K562 (cell line): ENCODE results near the gene UBE2J2. TPM values are rescaled to one million over a fixed set of nuclear protein-coding genes. Genes with fewer than 3 reads are reported as not detected.

Experiments
- ATF1 ChIP-seq, 2 experiments: fragments of 450-650 bp in 1 of 2; IDR thresholded peaks; 2 replicates each; pipeline ENCODE4 v1.6.1; 2016; ENCODE audit warnings: missing compliant biosample characterization in 1 of 2, missing genetic modification characterization in 1 of 2
- EP400 ChIP-seq: fragments of 450-650 bp; IDR thresholded peaks from 2 replicates; pipeline ENCODE4 v1.6.1; 2017; ENCODE audit warnings: antibody characterized with exemption, mild to moderate bottlenecking, moderate library complexity
- ETS2 ChIP-seq: IDR thresholded peaks from 2 replicates; pipeline ENCODE4 v1.6.1; 2016; ENCODE audit warnings: borderline replicate concordance, missing genetic modification characterization, mild to moderate bottlenecking, moderate library complexity, missing compliant biosample characterization; ENCODE audit not compliant: poor library complexity, severe bottlenecking
- FOXK1 ChIP-seq: sonication (generic); formaldehyde crosslinking; IDR thresholded peaks from 2 replicates; pipeline ENCODE4 v1.8.0; 2022; ENCODE audit warnings: missing genetic modification reagents, mild to moderate bottlenecking, borderline replicate concordance
- GABPB1 ChIP-seq: sonication (generic); formaldehyde crosslinking; IDR thresholded peaks from 2 replicates; pipeline ENCODE4 v1.8.0; 2022; ENCODE audit warnings: mild to moderate bottlenecking, missing genetic modification reagents
- HNRNPUL1 ChIP-seq: fragments of 200-400 bp; formaldehyde crosslinking; IDR thresholded peaks from 2 replicates; pipeline ENCODE4 v1.6.1; 2017; ENCODE audit warnings: low read length
- JUNB ChIP-seq: fragments of 450-650 bp; formaldehyde crosslinking; conservative IDR thresholded peaks from 2 replicates; pipeline ENCODE4 v1.4.0; 2020; ENCODE audit warnings: mild to moderate bottlenecking
- MTA3 ChIP-seq: fragments of 450-650 bp; formaldehyde crosslinking; IDR thresholded peaks from 2 replicates; pipeline ENCODE4 v1.6.1; 2017; ENCODE audit warnings: mild to moderate bottlenecking, borderline replicate concordance
- MXI1 ChIP-seq: IDR thresholded peaks from 2 replicates; pipeline ENCODE4 v1.6.1; 2011; ENCODE audit warnings: low read depth, mild to moderate bottlenecking, improper control_type of control experiment, low read length
- PHB ChIP-seq: fragments of 250-450 bp; sonication (Bioruptor Pico); IDR thresholded peaks from 2 replicates; pipeline ENCODE4 v1.5.0; 2021
- PHF20 ChIP-seq: fragments of 450-650 bp; IDR thresholded peaks from 2 replicates; pipeline ENCODE4 v1.6.1; 2018; ENCODE audit not compliant: partially characterized antibody
- RAD21 ChIP-seq, 2 experiments: fragments of 250-450 bp in 1 of 2; fragments of 450-650 bp in 1 of 2; sonication (Bioruptor Pico) in 1 of 2; formaldehyde crosslinking in 1 of 2; IDR thresholded peaks in 1 of 2; conservative IDR thresholded peaks in 1 of 2; 2 replicates each; pipeline versions ENCODE4 v1.4.0 to v1.8.0; 2020 to 2022; ENCODE audit warnings: mild to moderate bottlenecking in 2 of 2, moderate library complexity in 1 of 2
- RAD51 ChIP-seq: fragments of 450-650 bp; IDR thresholded peaks from 2 replicates; pipeline ENCODE4 v1.7.1; 2016; ENCODE audit warnings: low read depth, mild to moderate bottlenecking, borderline replicate concordance
- RFX7 ChIP-seq: fragments of 250-450 bp; sonication (Bioruptor Pico); IDR thresholded peaks from 2 replicates; pipeline ENCODE4 v1.5.1; 2021; ENCODE audit warnings: mild to moderate bottlenecking
- SMAD1 ChIP-seq: fragments of 150-350 bp; IDR thresholded peaks from 2 replicates; pipeline ENCODE4 v1.6.1; 2014; ENCODE audit warnings: low read length, low read depth; ENCODE audit not compliant: partially characterized antibody
- SMAD4 ChIP-seq: fragments of 250-450 bp; sonication (Bioruptor Pico); conservative IDR thresholded peaks from 2 replicates; pipeline ENCODE4 v1.8.0; 2021; ENCODE audit warnings: inconsistent platforms, mild to moderate bottlenecking, moderate library complexity
- TCF7L2 ChIP-seq: fragments of 150-350 bp; IDR thresholded peaks from 2 replicates; pipeline ENCODE4 v1.6.1; 2016; ENCODE audit warnings: low read depth, mild to moderate bottlenecking, low read length, moderate library complexity
- TGIF2 ChIP-seq: sonication (generic); formaldehyde crosslinking; IDR thresholded peaks from 2 replicates; pipeline ENCODE4 v1.8.1; 2022; ENCODE audit warnings: mild to moderate bottlenecking, missing genetic modification reagents, moderate library complexity
- ZNF311 ChIP-seq: fragments of 250-450 bp; sonication (Bioruptor Pico); IDR thresholded peaks from 2 replicates; pipeline ENCODE4 v1.4.0; 2020; ENCODE audit warnings: mild to moderate bottlenecking, moderate library complexity
- polyA plus RNA-seq, 8 experiments: library from polyadenylated mRNA; depleted of rRNA in 4 of 8; stranded (reverse) in 5 of 8; unstranded in 3 of 8; fragments of >200 nt; fragmentation: Nextera tagmentation in 2 of 8; fragmentation: Illumina TruSeq in 1 of 8; extraction: Ambion mirVana in 2 of 8; extraction: Trizol in 1 of 8; gene quantifications; 2 replicates each; pipeline versions ENCODE4 v1.2.1 to v1.2.3, GENCODE V29; 2011 to 2014; ENCODE audit warnings: inconsistent platforms in 1 of 8, missing spikeins in 1 of 8
- total RNA-seq, 7 experiments: library from RNA; depleted of rRNA in 6 of 7; stranded (reverse); fragments of >200 nt in 6 of 7; fragmentation: Illumina TruSeq in 2 of 7; extraction: Trizol in 2 of 7; gene quantifications; 2 replicates each; pipeline versions ENCODE4 v1.2.1 to v1.2.3, GENCODE V29; 2011 to 2021; ENCODE audit warnings: low replicate concordance in 1 of 7
- TF ChIP-seq, protein P1 (sequence below): fragments of 250-450 bp; sonication (Bioruptor Pico); IDR thresholded peaks from 2 replicates; pipeline ENCODE4 v1.4.0; 2020; ENCODE audit warnings: mild to moderate bottlenecking, moderate library complexity, borderline replicate concordance
- TF ChIP-seq, protein P2 (sequence below): sonication (generic); formaldehyde crosslinking; IDR thresholded peaks from 2 replicates; pipeline ENCODE4 v1.8.1; 2023; ENCODE audit warnings: missing genetic modification reagents, mild to moderate bottlenecking, borderline replicate concordance

The UBE2J2 gene
- total and polyA plus RNA-seq, 9 of the 15 experiments (the other 6 are each of a cell fraction or from before 2014, with no cell fraction given): 0.93 to 112 (median 75.5) TPM

DNA sequence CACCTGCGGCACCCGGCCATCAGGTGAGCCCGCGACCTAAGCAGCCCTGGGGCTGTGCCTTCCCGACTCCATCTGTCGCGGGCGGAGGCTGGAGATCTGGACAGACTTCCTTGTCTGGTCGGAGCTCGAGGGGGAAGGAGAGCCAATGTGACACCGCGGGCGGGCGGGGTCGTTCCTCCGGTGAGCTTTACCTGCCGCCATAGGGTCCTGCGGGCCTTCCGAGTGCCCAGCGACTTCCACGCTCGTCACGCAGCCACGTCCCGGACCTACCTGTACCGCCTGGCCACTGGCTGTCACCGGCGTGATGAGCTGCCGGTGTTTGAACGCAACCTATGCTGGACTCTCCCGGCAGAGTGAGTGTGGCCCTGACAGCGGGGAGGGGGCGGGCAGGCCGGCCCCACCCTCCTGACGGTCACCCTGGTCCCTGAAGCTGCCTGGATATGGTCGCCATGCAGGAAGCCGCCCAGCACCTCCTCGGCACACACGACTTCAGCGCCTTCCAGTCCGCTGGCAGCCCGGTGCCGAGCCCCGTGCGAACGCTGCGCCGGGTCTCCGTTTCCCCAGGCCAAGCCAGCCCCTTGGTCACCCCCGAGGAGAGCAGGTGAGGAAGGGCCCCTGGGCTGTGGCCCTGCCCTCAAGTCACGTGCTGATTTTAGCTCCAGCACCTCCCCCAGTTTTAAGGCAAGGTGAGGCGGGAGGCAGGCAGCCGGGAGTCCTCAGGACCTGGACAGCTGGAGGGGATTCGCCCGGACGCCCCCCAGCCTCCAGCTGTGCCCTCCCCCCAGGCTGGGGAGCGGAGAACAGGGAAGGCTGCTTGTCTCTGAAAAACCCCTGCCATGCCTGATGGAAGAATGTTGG lies 35.8 kb upstream of the UBE2J2 start (continued):
- TF ChIP-seq, protein P1, sequence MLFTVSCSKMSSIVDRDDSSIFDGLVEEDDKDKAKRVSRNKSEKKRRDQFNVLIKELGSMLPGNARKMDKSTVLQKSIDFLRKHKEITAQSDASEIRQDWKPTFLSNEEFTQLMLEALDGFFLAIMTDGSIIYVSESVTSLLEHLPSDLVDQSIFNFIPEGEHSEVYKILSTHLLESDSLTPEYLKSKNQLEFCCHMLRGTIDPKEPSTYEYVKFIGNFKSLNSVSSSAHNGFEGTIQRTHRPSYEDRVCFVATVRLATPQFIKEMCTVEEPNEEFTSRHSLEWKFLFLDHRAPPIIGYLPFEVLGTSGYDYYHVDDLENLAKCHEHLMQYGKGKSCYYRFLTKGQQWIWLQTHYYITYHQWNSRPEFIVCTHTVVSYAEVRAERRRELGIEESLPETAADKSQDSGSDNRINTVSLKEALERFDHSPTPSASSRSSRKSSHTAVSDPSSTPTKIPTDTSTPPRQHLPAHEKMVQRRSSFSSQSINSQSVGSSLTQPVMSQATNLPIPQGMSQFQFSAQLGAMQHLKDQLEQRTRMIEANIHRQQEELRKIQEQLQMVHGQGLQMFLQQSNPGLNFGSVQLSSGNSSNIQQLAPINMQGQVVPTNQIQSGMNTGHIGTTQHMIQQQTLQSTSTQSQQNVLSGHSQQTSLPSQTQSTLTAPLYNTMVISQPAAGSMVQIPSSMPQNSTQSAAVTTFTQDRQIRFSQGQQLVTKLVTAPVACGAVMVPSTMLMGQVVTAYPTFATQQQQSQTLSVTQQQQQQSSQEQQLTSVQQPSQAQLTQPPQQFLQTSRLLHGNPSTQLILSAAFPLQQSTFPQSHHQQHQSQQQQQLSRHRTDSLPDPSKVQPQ: no peak
- TF ChIP-seq RFX7 (CRISPR knock-in tag) (no peak), ZNF311 (no peak), RAD51 (peak; percentile 73; the same call in 1 of the 2 replicates), FOXK1 (CRISPR knock-in tag) (no peak), SMAD4 (CRISPR knock-in tag) (no peak), ATF1 (CRISPR knock-in tag; IDR thresholded peaks at IDR 0.05) (no peak), ATF1 (tag; IDR thresholded peaks at IDR 0.05) (no peak), TCF7L2 (no peak), MXI1 (no peak), GABPB1 (CRISPR knock-in tag) (peak; percentile 15; the same call in 1 of the 2 replicates), SMAD1 (no peak), ETS2 (tag) (no peak), TGIF2 (CRISPR knock-in tag) (0 out of 2 replicates have a peak, but pooled peaks have one; percentile 33), PHF20 (no peak), PHB (CRISPR knock-in tag) (no peak), EP400 (no peak), MTA3 (no peak; the same call in none of the 2 replicates), JUNB (no peak), HNRNPUL1 (no peak), RAD21 (CRISPR knock-in tag; conservative IDR thresholded peaks at IDR 0.05 in 1 of 2, IDR thresholded peaks at IDR 0.05 in 1 of 2) (no peak)
- TF ChIP-seq, protein P2, sequence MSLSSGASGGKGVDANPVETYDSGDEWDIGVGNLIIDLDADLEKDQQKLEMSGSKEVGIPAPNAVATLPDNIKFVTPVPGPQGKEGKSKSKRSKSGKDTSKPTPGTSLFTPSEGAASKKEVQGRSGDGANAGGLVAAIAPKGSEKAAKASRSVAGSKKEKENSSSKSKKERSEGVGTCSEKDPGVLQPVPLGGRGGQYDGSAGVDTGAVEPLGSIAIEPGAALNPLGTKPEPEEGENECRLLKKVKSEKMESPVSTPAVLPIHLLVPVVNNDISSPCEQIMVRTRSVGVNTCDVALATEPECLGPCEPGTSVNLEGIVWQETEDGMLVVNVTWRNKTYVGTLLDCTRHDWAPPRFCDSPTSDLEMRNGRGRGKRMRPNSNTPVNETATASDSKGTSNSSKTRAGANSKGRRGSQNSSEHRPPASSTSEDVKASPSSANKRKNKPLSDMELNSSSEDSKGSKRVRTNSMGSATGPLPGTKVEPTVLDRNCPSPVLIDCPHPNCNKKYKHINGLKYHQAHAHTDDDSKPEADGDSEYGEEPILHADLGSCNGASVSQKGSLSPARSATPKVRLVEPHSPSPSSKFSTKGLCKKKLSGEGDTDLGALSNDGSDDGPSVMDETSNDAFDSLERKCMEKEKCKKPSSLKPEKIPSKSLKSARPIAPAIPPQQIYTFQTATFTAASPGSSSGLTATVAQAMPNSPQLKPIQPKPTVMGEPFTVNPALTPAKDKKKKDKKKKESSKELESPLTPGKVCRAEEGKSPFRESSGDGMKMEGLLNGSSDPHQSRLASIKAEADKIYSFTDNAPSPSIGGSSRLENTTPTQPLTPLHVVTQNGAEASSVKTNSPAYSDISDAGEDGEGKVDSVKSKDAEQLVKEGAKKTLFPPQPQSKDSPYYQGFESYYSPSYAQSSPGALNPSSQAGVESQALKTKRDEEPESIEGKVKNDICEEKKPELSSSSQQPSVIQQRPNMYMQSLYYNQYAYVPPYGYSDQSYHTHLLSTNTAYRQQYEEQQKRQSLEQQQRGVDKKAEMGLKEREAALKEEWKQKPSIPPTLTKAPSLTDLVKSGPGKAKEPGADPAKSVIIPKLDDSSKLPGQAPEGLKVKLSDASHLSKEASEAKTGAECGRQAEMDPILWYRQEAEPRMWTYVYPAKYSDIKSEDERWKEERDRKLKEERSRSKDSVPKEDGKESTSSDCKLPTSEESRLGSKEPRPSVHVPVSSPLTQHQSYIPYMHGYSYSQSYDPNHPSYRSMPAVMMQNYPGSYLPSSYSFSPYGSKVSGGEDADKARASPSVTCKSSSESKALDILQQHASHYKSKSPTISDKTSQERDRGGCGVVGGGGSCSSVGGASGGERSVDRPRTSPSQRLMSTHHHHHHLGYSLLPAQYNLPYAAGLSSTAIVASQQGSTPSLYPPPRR: peak; percentile 83; the same call in 1 of the 2 replicates
